ENCODE data around the gene KRT71. TPM values are rescaled to one million over a fixed set of nuclear protein-coding genes. Genes with fewer than 3 reads are reported as not detected.

Gene KRT71
- total and polyA plus RNA-seq, 7 donors, result not detected

- Histone ChIP-seq H3K4me1 (no peaks in the 10 kb centered on the region), H3K9me3 (no peaks in the 10 kb centered on the region), H3K36me3 (no peaks in the 10 kb centered on the region), H3K27me3 (no peaks in the 10 kb centered on the region), H3K4me3 (no peak overlapping the region), H3K27ac (no peak overlapping the region)
- intact Hi-C loops (cut with DNase I), result no loop called here
- no peak for DNase-seq
- 54 to 64% methylated on average over 1 of the region's 1 CpG for WGBS, 2 donors
- TF ChIP-seq POLR2AphosphoS5 (IDR thresholded peaks at IDR 0.05) (no peak), EP300 (IDR thresholded peaks at IDR 0.05) (no peak), POLR2A (IDR thresholded peaks at IDR 0.05) (no peak)
- TF ChIP-seq, protein P1, sequence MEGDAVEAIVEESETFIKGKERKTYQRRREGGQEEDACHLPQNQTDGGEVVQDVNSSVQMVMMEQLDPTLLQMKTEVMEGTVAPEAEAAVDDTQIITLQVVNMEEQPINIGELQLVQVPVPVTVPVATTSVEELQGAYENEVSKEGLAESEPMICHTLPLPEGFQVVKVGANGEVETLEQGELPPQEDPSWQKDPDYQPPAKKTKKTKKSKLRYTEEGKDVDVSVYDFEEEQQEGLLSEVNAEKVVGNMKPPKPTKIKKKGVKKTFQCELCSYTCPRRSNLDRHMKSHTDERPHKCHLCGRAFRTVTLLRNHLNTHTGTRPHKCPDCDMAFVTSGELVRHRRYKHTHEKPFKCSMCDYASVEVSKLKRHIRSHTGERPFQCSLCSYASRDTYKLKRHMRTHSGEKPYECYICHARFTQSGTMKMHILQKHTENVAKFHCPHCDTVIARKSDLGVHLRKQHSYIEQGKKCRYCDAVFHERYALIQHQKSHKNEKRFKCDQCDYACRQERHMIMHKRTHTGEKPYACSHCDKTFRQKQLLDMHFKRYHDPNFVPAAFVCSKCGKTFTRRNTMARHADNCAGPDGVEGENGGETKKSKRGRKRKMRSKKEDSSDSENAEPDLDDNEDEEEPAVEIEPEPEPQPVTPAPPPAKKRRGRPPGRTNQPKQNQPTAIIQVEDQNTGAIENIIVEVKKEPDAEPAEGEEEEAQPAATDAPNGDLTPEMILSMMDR (IDR thresholded peaks at IDR 0.05), result no peak
Measured at GRCh38 chr12:52564582-52564981, 11.6 kb upstream of the KRT71 start.

- no peak overlapping the region for H3K27ac ChIP-seq
- H3K4me1 ChIP-seq, result no peaks in the 10 kb centered on the region
- H3K36me3 ChIP-seq, result no peaks in the 10 kb centered on the region
- H3K9me3 ChIP-seq, result no peaks in the 10 kb centered on the region
- H3K4me3 ChIP-seq, result no peak overlapping the region
- WGBS, 2 donors, result 53 to 68% methylated on average over 3 of the region's 3 CpGs
- intact Hi-C loops (cut with DNase I), result no loop called here
- no peak for DNase-seq
- no peak for TF ChIP-seq POLR2A (IDR thresholded peaks at IDR 0.05)
- TF ChIP-seq, protein P1 (IDR thresholded peaks at IDR 0.05), result no peak
- TF ChIP-seq EP300 (IDR thresholded peaks at IDR 0.05), result no peak
- no peak for TF ChIP-seq POLR2AphosphoS5 (IDR thresholded peaks at IDR 0.05)
- H3K27me3 ChIP-seq, result no peaks in the 10 kb centered on the region
Measured at GRCh38 chr12:52561880-52562449, 9.0 kb upstream of the KRT71 start.

DNA sequence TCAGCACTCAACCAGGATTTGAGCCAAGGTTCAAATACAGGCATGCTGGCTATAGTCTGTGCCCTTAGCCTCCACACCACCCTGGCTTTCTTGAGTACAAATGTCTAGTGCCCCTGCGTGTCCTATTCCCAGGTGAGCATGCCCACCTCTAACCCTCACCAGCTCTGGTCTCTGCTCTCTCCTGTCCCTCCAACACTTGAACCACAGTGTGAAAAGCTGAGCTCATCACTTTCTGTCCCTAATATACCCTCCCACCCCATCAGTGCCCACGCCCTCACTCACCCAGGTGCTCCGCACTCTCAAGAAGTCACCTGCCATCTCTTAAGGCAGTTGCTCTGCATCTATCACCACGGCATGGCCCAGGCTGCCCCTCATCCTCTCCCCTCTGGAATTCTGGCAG is 7.0 kb upstream of the KRT71 start:
- TF ChIP-seq POLR2AphosphoS5 (IDR thresholded peaks at IDR 0.05), result no peak
- TF ChIP-seq, protein P1 (IDR thresholded peaks at IDR 0.05), result no peak
- no peak for TF ChIP-seq EP300 (IDR thresholded peaks at IDR 0.05)
- no peak for TF ChIP-seq POLR2A (IDR thresholded peaks at IDR 0.05)
- Histone ChIP-seq H3K4me3 (no peak overlapping the region), H3K4me1 (no peaks in the 10 kb centered on the region), H3K27me3 (no peaks in the 10 kb centered on the region), H3K9me3 (no peaks in the 10 kb centered on the region), H3K36me3 (no peaks in the 10 kb centered on the region), H3K27ac (no peak overlapping the region)
- no peak for DNase-seq
- 80 to 86% methylated on average over 4 of the region's 4 CpGs for WGBS, 2 donors
- intact Hi-C loops (cut with DNase I), result no loop called here

DNA sequence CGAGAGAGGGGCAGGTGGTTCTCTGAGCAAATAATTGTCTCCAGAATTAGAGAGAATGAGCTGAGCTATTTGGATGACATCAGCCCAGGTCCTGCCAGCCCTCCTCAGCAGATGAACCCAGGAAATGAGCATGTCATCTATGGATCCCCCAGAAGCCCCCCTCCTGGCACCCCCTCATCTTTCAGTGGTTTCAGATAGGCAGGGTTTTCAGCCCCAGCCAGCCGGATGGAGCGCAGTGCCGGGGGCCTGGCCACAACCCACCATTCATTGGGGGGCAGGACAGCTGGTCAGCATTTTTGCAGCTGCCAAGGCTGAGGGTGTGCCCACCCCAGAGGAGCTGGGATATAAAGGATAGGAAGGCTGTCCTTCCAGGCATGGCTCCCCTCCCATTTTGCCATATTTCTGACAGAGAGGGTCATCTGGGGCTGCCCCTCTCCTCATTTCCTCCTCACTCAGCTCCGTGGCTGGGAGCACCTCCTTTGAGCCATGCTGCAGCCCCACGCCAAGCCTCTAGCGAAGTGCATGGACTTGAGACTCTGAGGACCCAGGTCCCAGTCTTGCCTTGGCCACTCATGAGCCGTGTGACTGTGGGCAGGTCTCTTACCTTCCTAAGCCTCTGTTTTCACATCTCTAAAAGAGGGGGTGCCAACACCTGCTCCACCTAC is 6.0 kb upstream of the KRT71 start:
- intact Hi-C loops (cut with DNase I), result no loop called here
- WGBS, 2 donors, result 65 to 73% methylated on average over 8 of the region's 8 CpGs
- H3K27me3 ChIP-seq, result no peaks in the 10 kb centered on the region
- no peak for DNase-seq
- H3K27ac ChIP-seq, result no peak overlapping the region
- H3K4me1 ChIP-seq, result no peaks in the 10 kb centered on the region
- H3K4me3 ChIP-seq, result no peak overlapping the region
- no peaks in the 10 kb centered on the region for H3K9me3 ChIP-seq
- no peak for TF ChIP-seq EP300 (IDR thresholded peaks at IDR 0.05)
- no peak for TF ChIP-seq POLR2AphosphoS5 (IDR thresholded peaks at IDR 0.05)
- no peaks in the 10 kb centered on the region for H3K36me3 ChIP-seq

DNA sequence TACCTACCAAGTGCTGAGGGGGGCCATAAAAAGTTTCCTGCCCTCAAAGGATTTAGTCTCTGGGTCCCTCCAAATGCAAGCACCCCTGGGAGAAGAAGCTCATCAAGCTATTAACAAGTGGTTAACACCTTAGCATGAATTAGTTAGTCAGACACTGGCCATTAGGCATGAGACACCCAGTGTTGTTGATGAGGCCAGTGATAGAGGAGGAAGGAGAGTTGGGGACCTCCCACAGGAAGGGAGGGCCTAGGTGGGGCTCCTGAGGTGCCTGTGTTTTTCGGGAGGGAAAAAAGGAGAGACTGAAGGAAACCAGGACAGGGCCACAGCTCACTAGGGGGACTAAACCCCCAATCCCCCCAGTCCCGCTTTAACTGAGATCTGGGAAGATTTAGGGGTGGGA is 4.5 kb upstream of the KRT71 start:
- Histone ChIP-seq H3K27ac (no peak overlapping the region), H3K4me3 (no peak overlapping the region), H3K36me3 (no peaks in the 10 kb centered on the region), H3K9me3 (no peaks in the 10 kb centered on the region), H3K27me3 (no peaks in the 10 kb centered on the region), H3K4me1 (no peaks in the 10 kb centered on the region)
- 63 to 69% methylated on average over 2 of the region's 2 CpGs for WGBS, 2 donors
- no peak for DNase-seq
- TF ChIP-seq, protein P1 (IDR thresholded peaks at IDR 0.05), result no peak
- no peak for TF ChIP-seq EP300 (IDR thresholded peaks at IDR 0.05)
- TF ChIP-seq POLR2A (IDR thresholded peaks at IDR 0.05), result no peak
- TF ChIP-seq POLR2AphosphoS5 (IDR thresholded peaks at IDR 0.05), result no peak
- intact Hi-C loops (cut with DNase I), result no loop called here

Measured in sigmoid colon (tissue), 7 donors.